HG03354 (cell line): Measurements from ENCODE around the gene L3MBTL4.

Experiments
- ATAC-seq: cut with Tn5 transposase; IDR thresholded peaks from one replicate; pipeline ENCODE4 v1.9.1; 2021; ENCODE audit warnings: mild to moderate bottlenecking; ENCODE audit not compliant: unreplicated experiment, poor library complexity, severe bottlenecking

L3MBTL4 gene

GRCh38 chr18:5958822-5959221 lies 455.9 kb downstream of the L3MBTL4 start:
- no peak for ATAC-seq

- no peak for ATAC-seq
Measured at GRCh38 chr18:5955861-5956260, 458.9 kb downstream of the L3MBTL4 start.

- no peak for ATAC-seq
Measured at GRCh38 chr18:5951515-5952091, 463.1 kb downstream of the L3MBTL4 start.

- no peak for ATAC-seq
Measured at GRCh38 chr18:5948781-5949180, 465.9 kb downstream of the L3MBTL4 start.

GRCh38 chr18:5948237-5948636 lies 466.5 kb downstream of the L3MBTL4 start:
- ATAC-seq, result no peak

- no peak for ATAC-seq
Measured at GRCh38 chr18:5944448-5944847, 470.3 kb downstream of the L3MBTL4 start.

GRCh38 chr18:5943514-5943913 lies 471.2 kb downstream of the L3MBTL4 start:
- ATAC-seq, result no peak

- no peak for ATAC-seq
Measured at GRCh38 chr18:5942591-5942990, 472.1 kb downstream of the L3MBTL4 start.

GRCh38 chr18:5941890-5942289 lies 472.8 kb downstream of the L3MBTL4 start:
- no peak for ATAC-seq

GRCh38 chr18:5939801-5940667 lies 474.7 kb downstream of the L3MBTL4 start:
- ATAC-seq, result no peak

- no peak for ATAC-seq
Measured at GRCh38 chr18:5937795-5938194, 476.9 kb downstream of the L3MBTL4 start.

- no peak for ATAC-seq
Measured at GRCh38 chr18:5937121-5937520, 477.6 kb downstream of the L3MBTL4 start.

- ATAC-seq, result no peak
Measured at GRCh38 chr18:5930789-5931188, 483.9 kb downstream of the L3MBTL4 start.

- no peak for ATAC-seq
Measured at GRCh38 chr18:5918205-5918858, 496.4 kb downstream of the L3MBTL4 start.

GRCh38 chr18:5914951-5915350 lies 499.8 kb downstream of the L3MBTL4 start:
- no peak for ATAC-seq

GRCh38 chr18:5914016-5914415 lies 500.7 kb downstream of the L3MBTL4 start:
- ATAC-seq, result no peak

GRCh38 chr18:5912566-5912965 lies 502.1 kb downstream of the L3MBTL4 start:
- ATAC-seq, result no peak

- no peak for ATAC-seq
Measured at GRCh38 chr18:5909125-5909524, 505.6 kb downstream of the L3MBTL4 start.
